Measurements from ENCODE around the gene CDH12. TPM values are rescaled to one million over a fixed set of nuclear protein-coding genes. Genes with fewer than 3 reads are reported as not detected.

CDH12 gene
- total RNA-seq, 3 donors from 2014 or later: 0.33 to 2.6 (median 1.1) TPM

DNA sequence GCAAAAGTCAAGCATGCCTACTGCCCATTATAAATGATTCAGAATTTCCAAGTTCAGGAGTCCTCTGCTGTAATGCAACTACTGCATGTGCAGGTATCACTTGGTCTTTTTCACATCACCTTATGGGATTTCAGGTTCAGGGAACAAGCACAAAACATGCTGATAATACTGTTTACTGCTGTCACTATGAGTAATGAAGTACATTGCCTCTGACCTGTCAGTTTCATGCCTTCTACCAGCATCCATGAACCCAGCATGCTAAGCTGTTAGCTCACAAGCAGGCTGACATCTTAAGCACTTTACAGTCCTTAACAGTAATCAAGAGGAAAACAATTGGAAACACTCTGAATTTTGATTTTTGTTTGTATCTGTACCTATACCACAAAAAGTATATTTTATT lies 743.8 kb downstream of the CDH12 start:
- Histone ChIP-seq H3K4me3 (no peak overlapping the region), H3K4me1 (no peaks in the 10 kb centered on the region), H3K27ac (no peak overlapping the region), H3K9me3 (no peaks in the 10 kb centered on the region), H3K27me3 (no peaks in the 10 kb centered on the region), H3K36me3 (no peaks in the 10 kb centered on the region)
- intact Hi-C loops (cut with DNase I; ENCODE audit: low total_unique reads): no loop called here
- no peak for DNase-seq (ENCODE audit: low spot score in 2 of 2)
- TF ChIP-seq POLR2A (IDR thresholded peaks at IDR 0.05) (no peak), CTCF (IDR thresholded peaks at IDR 0.05) (no peak), POLR2AphosphoS5 (IDR thresholded peaks at IDR 0.05) (no peak)

DNA sequence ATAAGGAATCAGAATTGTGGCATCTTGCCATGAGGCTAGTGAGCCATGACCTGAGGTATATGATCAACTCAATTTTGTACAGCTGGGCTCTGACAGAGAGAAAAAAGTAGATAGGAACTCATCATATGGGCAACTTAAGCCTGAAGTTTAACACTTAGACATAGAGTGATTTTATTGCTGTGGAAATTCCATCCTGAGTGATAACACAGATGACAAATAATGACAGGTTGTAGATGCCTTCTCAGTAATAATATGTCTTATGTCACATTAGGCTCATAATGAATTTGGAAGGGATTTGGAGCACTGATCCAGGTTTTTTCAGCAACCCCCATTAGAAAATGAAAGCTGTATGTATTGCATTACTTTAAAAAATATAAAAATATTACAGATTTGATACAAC lies 744.6 kb downstream of the CDH12 start:
- no peak overlapping the region for H3K27ac ChIP-seq
- no peaks in the 10 kb centered on the region for H3K27me3 ChIP-seq
- TF ChIP-seq POLR2AphosphoS5 (IDR thresholded peaks at IDR 0.05): no peak

GRCh38 chr5:22102823-22103359 lies 750.3 kb downstream of the CDH12 start:
- TF ChIP-seq POLR2AphosphoS5 (IDR thresholded peaks at IDR 0.05) (no peak), POLR2A (IDR thresholded peaks at IDR 0.05) (no peak), CTCF (IDR thresholded peaks at IDR 0.05) (no peak)
- intact Hi-C loops (cut with DNase I; ENCODE audit: low total_unique reads): no loop called here
- Histone ChIP-seq H3K4me3 (no peak overlapping the region), H3K27ac (no peak overlapping the region), H3K36me3 (no peaks in the 10 kb centered on the region), H3K4me1 (no peaks in the 10 kb centered on the region), H3K9me3 (no peaks in the 10 kb centered on the region), H3K27me3 (no peaks in the 10 kb centered on the region)
- no peak for DNase-seq (ENCODE audit: low spot score in 2 of 2)

More for the DNA sequence above, 744.6 kb downstream of the CDH12 start:
- no peaks in the 10 kb centered on the region for H3K9me3 ChIP-seq
- DNase-seq (ENCODE audit: low spot score in 2 of 2): no peak
- H3K4me3 ChIP-seq: no peak overlapping the region
- H3K4me1 ChIP-seq: no peaks in the 10 kb centered on the region
- intact Hi-C loops (cut with DNase I; ENCODE audit: low total_unique reads): no loop called here
- no peaks in the 10 kb centered on the region for H3K36me3 ChIP-seq

DNA sequence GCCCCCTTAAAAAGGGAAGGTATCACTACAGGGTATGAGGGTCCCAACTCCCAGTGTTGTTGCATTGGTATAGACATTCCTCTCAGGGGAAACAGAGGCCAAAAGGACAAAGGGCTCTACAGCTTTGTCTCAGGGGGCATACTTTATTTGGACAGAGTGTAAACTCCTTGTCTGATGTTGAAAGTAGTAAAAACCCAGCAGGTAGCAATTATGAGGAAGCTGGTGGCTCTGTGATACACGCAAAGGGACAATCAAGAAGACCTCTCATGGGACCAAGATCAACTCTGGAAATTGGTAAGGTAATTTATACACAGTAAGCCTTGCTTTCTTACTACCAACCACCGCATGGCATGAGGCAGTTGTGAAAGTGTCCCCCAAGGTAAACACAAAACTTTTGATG lies 764.6 kb downstream of the CDH12 start:
- Histone ChIP-seq H3K27ac (no peak overlapping the region), H3K9me3 (no peaks in the 10 kb centered on the region), H3K4me3 (no peak overlapping the region), H3K4me1 (no peaks in the 10 kb centered on the region), H3K27me3 (no peaks in the 10 kb centered on the region), H3K36me3 (no peaks in the 10 kb centered on the region)
- DNase-seq (ENCODE audit: low spot score in 2 of 2): no peak
- TF ChIP-seq CTCF (IDR thresholded peaks at IDR 0.05) (no peak), POLR2AphosphoS5 (IDR thresholded peaks at IDR 0.05) (no peak), POLR2A (IDR thresholded peaks at IDR 0.05) (no peak)
- intact Hi-C loops (cut with DNase I; ENCODE audit: low total_unique reads): no loop called here

- no peaks in the 10 kb centered on the region for H3K36me3 ChIP-seq
- no peak overlapping the region for H3K4me3 ChIP-seq
- intact Hi-C loops (cut with DNase I; ENCODE audit: low total_unique reads): no loop called here
- H3K27me3 ChIP-seq: no peaks in the 10 kb centered on the region
- no peak overlapping the region for H3K27ac ChIP-seq
- no peaks in the 10 kb centered on the region for H3K4me1 ChIP-seq
- no peaks in the 10 kb centered on the region for H3K9me3 ChIP-seq
- TF ChIP-seq CTCF (IDR thresholded peaks at IDR 0.05) (no peak), POLR2A (IDR thresholded peaks at IDR 0.05) (no peak), POLR2AphosphoS5 (IDR thresholded peaks at IDR 0.05) (no peak)
- DNase-seq (ENCODE audit: low spot score in 2 of 2): no peak
Measured at GRCh38 chr5:22079566-22079965, 773.6 kb downstream of the CDH12 start.

DNA sequence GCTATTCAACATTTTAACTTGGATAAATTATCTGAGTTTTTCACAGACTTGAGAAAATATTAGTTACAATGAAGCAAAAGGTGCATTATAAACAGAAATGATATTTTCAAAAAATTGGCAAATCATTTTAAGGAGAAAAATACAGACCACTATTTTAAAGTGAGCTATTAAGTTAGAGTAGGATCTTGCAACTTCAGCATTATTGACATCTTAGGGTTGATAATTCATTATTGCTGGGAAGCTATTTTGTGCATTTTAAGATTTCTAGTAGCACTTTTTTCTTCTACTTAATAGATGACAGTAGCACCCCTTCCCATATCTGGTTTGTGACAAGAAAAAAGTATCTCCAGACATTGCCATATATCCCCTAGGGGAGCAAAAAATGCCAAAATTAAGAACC lies 774.1 kb downstream of the CDH12 start:
- no peak for DNase-seq (ENCODE audit: low spot score in 2 of 2)
- H3K27me3 ChIP-seq: no peaks in the 10 kb centered on the region
- TF ChIP-seq POLR2AphosphoS5 (IDR thresholded peaks at IDR 0.05): no peak
- TF ChIP-seq POLR2A (IDR thresholded peaks at IDR 0.05): no peak
- no peak for TF ChIP-seq CTCF (IDR thresholded peaks at IDR 0.05)
- H3K36me3 ChIP-seq: no peaks in the 10 kb centered on the region
- H3K9me3 ChIP-seq: no peaks in the 10 kb centered on the region
- H3K27ac ChIP-seq: no peak overlapping the region
- H3K4me1 ChIP-seq: no peaks in the 10 kb centered on the region
- H3K4me3 ChIP-seq: no peak overlapping the region
- intact Hi-C loops (cut with DNase I; ENCODE audit: low total_unique reads): no loop called here
